Measurements from ENCODE around the gene BIN1.

GRCh38 chr2:127068351-127068741 lies 38.6 kb downstream of the BIN1 start:
- no peak; the same call in 1 of the 2 replicates for TF ChIP-seq CTCF (IDR thresholded peaks at IDR 0.05)
- TF ChIP-seq SMAD4 (CRISPR knock-in tag; IDR thresholded peaks at IDR 0.05) = no peak
- no peak for TF ChIP-seq ATF2 (CRISPR knock-in tag; IDR thresholded peaks at IDR 0.05; ENCODE audit: borderline replicate concordance, low read depth)
- TF ChIP-seq, protein P1, sequence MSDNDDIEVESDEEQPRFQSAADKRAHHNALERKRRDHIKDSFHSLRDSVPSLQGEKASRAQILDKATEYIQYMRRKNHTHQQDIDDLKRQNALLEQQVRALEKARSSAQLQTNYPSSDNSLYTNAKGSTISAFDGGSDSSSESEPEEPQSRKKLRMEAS (CRISPR knock-in tag; IDR thresholded peaks at IDR 0.05) = no peak
- TF ChIP-seq SP1 (CRISPR knock-in tag; conservative IDR thresholded peaks at IDR 0.05) = no peak
- TF ChIP-seq TEAD4 (CRISPR knock-in tag; IDR thresholded peaks at IDR 0.05) = no peak
- TF ChIP-seq ZNF263 (CRISPR knock-in tag; IDR thresholded peaks at IDR 0.05; ENCODE audit: low read depth) = no peak
- no peak for TF ChIP-seq FOXJ3 (CRISPR knock-in tag; IDR thresholded peaks at IDR 0.05; ENCODE audit: borderline replicate concordance)
- TF ChIP-seq RORB (CRISPR knock-in tag; IDR thresholded peaks at IDR 0.05) = no peak
- TF ChIP-seq, protein P2, sequence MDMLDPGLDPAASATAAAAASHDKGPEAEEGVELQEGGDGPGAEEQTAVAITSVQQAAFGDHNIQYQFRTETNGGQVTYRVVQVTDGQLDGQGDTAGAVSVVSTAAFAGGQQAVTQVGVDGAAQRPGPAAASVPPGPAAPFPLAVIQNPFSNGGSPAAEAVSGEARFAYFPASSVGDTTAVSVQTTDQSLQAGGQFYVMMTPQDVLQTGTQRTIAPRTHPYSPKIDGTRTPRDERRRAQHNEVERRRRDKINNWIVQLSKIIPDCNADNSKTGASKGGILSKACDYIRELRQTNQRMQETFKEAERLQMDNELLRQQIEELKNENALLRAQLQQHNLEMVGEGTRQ (CRISPR knock-in tag; IDR thresholded peaks at IDR 0.05) = no peak
- TF ChIP-seq ZNF138 (CRISPR knock-in tag; conservative IDR thresholded peaks at IDR 0.05) = no peak
- no peak for TF ChIP-seq MLX (CRISPR knock-in tag; IDR thresholded peaks at IDR 0.05)
- TF ChIP-seq CREM (CRISPR knock-in tag; IDR thresholded peaks at IDR 0.05) = no peak
- TF ChIP-seq ZNF532 (CRISPR knock-in tag; IDR thresholded peaks at IDR 0.05; ENCODE audit: borderline replicate concordance) = no peak
